GM18951 (cell line): Measurements from ENCODE around the gene CD2AP.

ENCODE experiments used
- POLR2A ChIP-seq: IDR thresholded peaks from 4 replicates; pipeline ENCODE4 v1.6.1; 2011; ENCODE audit warnings: mild to moderate bottlenecking; ENCODE audit not compliant: insufficient read length, insufficient read depth; ENCODE audit errors: extremely low read depth
- in situ Hi-C: fragments of 300-500 bp; cut with MboI; formaldehyde crosslinking; loops from one replicate; pipeline ENCODE4 v1.12.0; 2022; ENCODE audit warnings: low sequenced_read_pairs, mixed read lengths, inconsistent platforms; ENCODE audit not compliant: unreplicated experiment

The CD2AP gene

GRCh38 chr6:47592131-47592840, 114.7 kb downstream of the CD2AP start:
- in situ Hi-C loops: no loop called here
- TF ChIP-seq POLR2A: no peak

GRCh38 chr6:47593979-47594378, 116.4 kb downstream of the CD2AP start:
- in situ Hi-C loops: no loop called here
- TF ChIP-seq POLR2A: no peak

- in situ Hi-C loops: no loop called here
- no peak for TF ChIP-seq POLR2A
Measured at GRCh38 chr6:47595785-47596184, 118.2 kb downstream of the CD2AP start.

GRCh38 chr6:47598367-47598766, 120.8 kb downstream of the CD2AP start:
- in situ Hi-C loops: no loop called here
- TF ChIP-seq POLR2A: no peak

GRCh38 chr6:47599512-47599911, 121.9 kb downstream of the CD2AP start:
- in situ Hi-C loops: no loop called here
- no peak for TF ChIP-seq POLR2A

- in situ Hi-C loops: no loop called here
- TF ChIP-seq POLR2A: no peak
Measured at GRCh38 chr6:47603227-47603626, 125.6 kb downstream of the CD2AP start.

GRCh38 chr6:47603995-47604394, 126.4 kb downstream of the CD2AP start:
- in situ Hi-C loops: no loop called here
- TF ChIP-seq POLR2A: no peak

GRCh38 chr6:47621838-47622449, 144.4 kb downstream of the CD2AP start:
- in situ Hi-C loops: no loop called here
- TF ChIP-seq POLR2A: no peak

- in situ Hi-C loops: no loop called here
- no peak for TF ChIP-seq POLR2A
Measured at GRCh38 chr6:47626782-47627181, 149.2 kb downstream of the CD2AP start.

- in situ Hi-C loops: no loop called here
Measured at GRCh38 chr6:47628448-47629272, 151.1 kb downstream of the CD2AP start.

GRCh38 chr6:47629954-47630353, 152.4 kb downstream of the CD2AP start:
- in situ Hi-C loops: no loop called here
- TF ChIP-seq POLR2A: peak; percentile 12

More at GRCh38 chr6:47628448-47629272, 151.1 kb downstream of the CD2AP start:
- no peak for TF ChIP-seq POLR2A

GRCh38 chr6:47630587-47630986, 153.0 kb downstream of the CD2AP start:
- no peak for TF ChIP-seq POLR2A
- in situ Hi-C loops: no loop called here

GRCh38 chr6:47631269-47631772, 153.7 kb downstream of the CD2AP start:
- no peak for TF ChIP-seq POLR2A
- in situ Hi-C loops: no loop called here
